Vagina (tissue), 2 donors: ENCODE data around the gene B4GALNT1. TPM values are rescaled to one million over a fixed set of nuclear protein-coding genes. Genes with fewer than 3 reads are reported as not detected.

Source experiments
- DNase-seq, 2 donors: peaks; one replicate each; pipeline ENCODE4 v3.0.0-alpha.2; 2017; ENCODE audit errors: extremely low spot score in 2 of 2
- H3K27ac ChIP-seq: fragments of 200-600 bp; sonication (generic); one replicate; pipeline ENCODE4 v1.5.1; 2019
- H3K27me3 ChIP-seq: fragments of 200-600 bp; sonication (generic); one replicate; pipeline ENCODE4 v1.5.1; 2019
- H3K36me3 ChIP-seq, 2 donors: fragments of 200-600 bp; sonication (generic); one replicate each; pipeline ENCODE4 v1.5.1; 2017 to 2019
- H3K4me1 ChIP-seq: fragments of 200-600 bp; sonication (generic); one replicate; pipeline ENCODE4 v1.5.1; 2019
- H3K4me3 ChIP-seq, 2 donors: fragments of 200-600 bp; sonication (generic); 1 replicate in 1 of 2; 2 replicates in 1 of 2; pipeline ENCODE4 v1.5.1; 2016 to 2019
- H3K9me3 ChIP-seq: fragments of 200-600 bp; sonication (generic); one replicate; pipeline ENCODE4 v1.5.1; 2019
- POLR2A ChIP-seq, 2 donors: fragments of 450-650 bp; IDR thresholded peaks; one replicate each; pipeline ENCODE4 v1.6.1; 2017; ENCODE audit warnings: antibody characterized with exemption in 2 of 2, mild to moderate bottlenecking in 2 of 2, moderate library complexity in 2 of 2
- POLR2AphosphoS5 ChIP-seq, 2 donors: sonication (generic); formaldehyde crosslinking; IDR thresholded peaks; one replicate each; pipeline ENCODE4 v1.9.0; 2017; ENCODE audit warnings: antibody characterized with exemption in 2 of 2, mild to moderate bottlenecking in 2 of 2, low read depth in 1 of 2; ENCODE audit not compliant: insufficient read depth in 1 of 2
- intact Hi-C: fragments of 100-400 bp; cut with DNase I; formaldehyde crosslinking; loops from one replicate; pipeline ENCODE4 v1.15.1; 2023
- total RNA-seq: library from RNA; depleted of rRNA; stranded (reverse); fragments of >200 nt; gene quantifications from one replicate; pipeline ENCODE4 v1.2.3, GENCODE V29; 2016
- TF ChIP-seq, protein P1 (sequence below), 3 experiments: fragments of 450-650 bp in 2 of 3; fragments of 200-600 bp in 1 of 3; sonication (generic) in 1 of 3; IDR thresholded peaks; one replicate each; pipeline ENCODE4 v1.5.1; 2017 to 2019; ENCODE audit warnings: antibody characterized with exemption in 3 of 3, mild to moderate bottlenecking in 2 of 3, moderate library complexity in 2 of 3

Gene B4GALNT1
- total RNA-seq, 1 donor from 2014 or later, result 7.6 TPM

GRCh38 chr12:57631566-57632072, 1.4 kb downstream of the B4GALNT1 start:
- Histone ChIP-seq H3K27ac (no peak overlapping the region), H3K9me3 (no peaks in the 10 kb centered on the region), H3K4me3 (peak overlapping the region; percentile 52 to 68), H3K27me3 (no peaks in the 10 kb centered on the region), H3K4me1 (peaks cover 23% of the 10 kb centered on the region), H3K36me3 (no peaks in the 10 kb centered on the region)
- intact Hi-C loops, result no loop called here
- DNase-seq, result peak in 1 of 2 donors; percentile 71
- TF ChIP-seq POLR2A (IDR thresholded peaks at IDR 0.05), result no peak
- TF ChIP-seq POLR2AphosphoS5 (IDR thresholded peaks at IDR 0.05; ENCODE audit: insufficient read depth in 1 of 2, low read depth in 1 of 2), result no peak
- TF ChIP-seq, protein P1, sequence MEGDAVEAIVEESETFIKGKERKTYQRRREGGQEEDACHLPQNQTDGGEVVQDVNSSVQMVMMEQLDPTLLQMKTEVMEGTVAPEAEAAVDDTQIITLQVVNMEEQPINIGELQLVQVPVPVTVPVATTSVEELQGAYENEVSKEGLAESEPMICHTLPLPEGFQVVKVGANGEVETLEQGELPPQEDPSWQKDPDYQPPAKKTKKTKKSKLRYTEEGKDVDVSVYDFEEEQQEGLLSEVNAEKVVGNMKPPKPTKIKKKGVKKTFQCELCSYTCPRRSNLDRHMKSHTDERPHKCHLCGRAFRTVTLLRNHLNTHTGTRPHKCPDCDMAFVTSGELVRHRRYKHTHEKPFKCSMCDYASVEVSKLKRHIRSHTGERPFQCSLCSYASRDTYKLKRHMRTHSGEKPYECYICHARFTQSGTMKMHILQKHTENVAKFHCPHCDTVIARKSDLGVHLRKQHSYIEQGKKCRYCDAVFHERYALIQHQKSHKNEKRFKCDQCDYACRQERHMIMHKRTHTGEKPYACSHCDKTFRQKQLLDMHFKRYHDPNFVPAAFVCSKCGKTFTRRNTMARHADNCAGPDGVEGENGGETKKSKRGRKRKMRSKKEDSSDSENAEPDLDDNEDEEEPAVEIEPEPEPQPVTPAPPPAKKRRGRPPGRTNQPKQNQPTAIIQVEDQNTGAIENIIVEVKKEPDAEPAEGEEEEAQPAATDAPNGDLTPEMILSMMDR (IDR thresholded peaks at IDR 0.05), result no peak

DNA sequence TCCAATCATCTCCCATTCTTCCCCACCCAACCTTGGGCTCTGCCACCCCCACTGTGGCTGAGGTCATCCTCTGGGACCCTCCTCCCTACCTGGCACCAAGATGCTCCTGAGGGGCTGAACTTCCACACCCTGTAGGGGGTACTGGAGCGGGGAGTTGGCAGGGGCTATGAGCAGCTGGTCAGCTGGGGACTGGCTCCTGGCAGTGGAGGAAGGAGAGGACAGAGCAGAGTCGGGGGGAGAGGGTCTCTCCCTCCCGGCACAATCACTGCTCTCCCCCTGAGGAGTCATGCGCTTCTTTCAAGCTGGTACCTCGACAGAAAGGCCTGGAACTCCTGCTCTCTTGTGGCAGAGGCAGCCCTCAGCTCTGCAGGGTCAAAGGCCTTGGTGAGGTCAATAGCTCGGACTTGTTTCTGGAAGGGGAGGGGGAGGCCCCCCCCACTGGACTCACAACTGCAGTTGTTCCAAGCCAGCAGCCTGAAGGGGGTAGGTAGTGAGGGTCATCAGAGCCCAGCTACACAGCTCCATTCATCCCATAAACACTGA, 2.0 kb downstream of the B4GALNT1 start:
- Histone ChIP-seq H3K27me3 (no peaks in the 10 kb centered on the region), H3K9me3 (no peaks in the 10 kb centered on the region), H3K36me3 (no peaks in the 10 kb centered on the region), H3K4me3 (no peak overlapping the region), H3K4me1 (peaks cover 23% of the 10 kb centered on the region), H3K27ac (no peak overlapping the region)
- TF ChIP-seq, protein P1 (IDR thresholded peaks at IDR 0.05), result no peak
- TF ChIP-seq POLR2A (IDR thresholded peaks at IDR 0.05) (no peak), POLR2AphosphoS5 (IDR thresholded peaks at IDR 0.05; ENCODE audit: insufficient read depth in 1 of 2, low read depth in 1 of 2) (no peak)
- peak; percentile 77 to 94 for DNase-seq
- intact Hi-C loops, result no loop called here

- Histone ChIP-seq H3K27ac (no peak overlapping the region), H3K4me1 (peaks cover 23% of the 10 kb centered on the region), H3K36me3 (no peaks in the 10 kb centered on the region), H3K9me3 (no peaks in the 10 kb centered on the region), H3K4me3 (no peak overlapping the region), H3K27me3 (no peaks in the 10 kb centered on the region)
- DNase-seq, result peak in 1 of 2 donors; percentile 82
- TF ChIP-seq, protein P1 (IDR thresholded peaks at IDR 0.05), result no peak
- TF ChIP-seq POLR2AphosphoS5 (IDR thresholded peaks at IDR 0.05; ENCODE audit: insufficient read depth in 1 of 2, low read depth in 1 of 2) (no peak), POLR2A (IDR thresholded peaks at IDR 0.05) (no peak)
- intact Hi-C loops, result no loop called here
Measured at GRCh38 chr12:57629897-57630471, 3.0 kb downstream of the B4GALNT1 start.

DNA sequence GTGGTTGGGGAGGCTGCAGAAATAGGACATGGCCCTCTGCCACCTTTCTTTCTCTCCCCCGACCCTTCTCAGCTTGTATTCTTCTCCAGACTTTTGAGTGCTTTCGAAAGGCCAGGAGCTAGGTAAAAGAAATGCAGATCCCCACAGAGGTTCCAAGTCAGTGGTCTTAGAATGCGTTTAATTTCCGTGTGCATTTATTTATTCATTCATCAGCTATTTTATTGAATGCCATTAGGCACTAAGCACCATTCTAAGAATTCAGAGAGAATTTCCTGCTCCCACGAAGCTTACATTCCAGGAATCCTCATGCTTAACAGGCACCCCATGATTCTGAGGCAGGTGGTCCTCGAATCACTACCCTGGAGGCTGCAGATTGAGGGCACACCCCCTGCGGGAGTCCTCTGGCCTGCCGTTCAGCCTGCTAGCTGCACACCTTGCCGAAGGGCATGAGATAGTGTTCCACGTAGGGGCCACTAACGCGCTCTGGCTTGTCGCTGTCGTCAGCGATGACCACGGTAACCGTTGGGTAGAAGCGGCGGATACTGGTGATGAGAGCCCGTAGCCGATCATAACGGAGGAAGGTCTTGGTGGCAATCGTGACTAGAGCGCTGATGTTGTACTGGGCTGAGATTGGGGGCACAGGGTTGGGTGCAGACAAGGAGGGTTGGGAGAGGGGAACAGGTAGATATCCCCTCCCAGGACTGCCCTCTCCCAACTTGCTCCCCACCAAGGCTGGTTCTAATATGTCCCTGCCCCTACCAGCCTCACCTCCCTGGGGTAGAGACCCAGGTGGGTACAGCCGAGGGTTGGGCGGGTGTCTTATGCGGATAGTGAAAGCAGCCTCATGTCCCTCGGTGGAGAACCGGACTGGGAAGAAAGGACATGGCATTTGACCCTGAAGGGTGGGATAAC, 4.5 kb downstream of the B4GALNT1 start:
- intact Hi-C loops, result no loop called here

More for the DNA sequence above, 4.5 kb downstream of the B4GALNT1 start:
- Histone ChIP-seq H3K27ac (no peak overlapping the region), H3K4me3 (no peak overlapping the region), H3K4me1 (peaks cover 22% of the 10 kb centered on the region), H3K27me3 (no peaks in the 10 kb centered on the region), H3K36me3 (no peaks in the 10 kb centered on the region), H3K9me3 (no peaks in the 10 kb centered on the region)
- peak in 1 of 2 donors; percentile 76 for DNase-seq
- TF ChIP-seq POLR2AphosphoS5 (IDR thresholded peaks at IDR 0.05; ENCODE audit: insufficient read depth in 1 of 2, low read depth in 1 of 2), result no peak
- no peak for TF ChIP-seq POLR2A (IDR thresholded peaks at IDR 0.05)
- TF ChIP-seq, protein P1 (IDR thresholded peaks at IDR 0.05), result no peak
